Stimulated activated memory B cell treated with anti-CD40 and anti-IgM and Interleukin-4, amounts not matched to agents 10 μg/mL and 1 μg/mL and 100 μg/mL, for 72 hours (primary cell): Measurements from ENCODE around the gene MYZAP.

Experiments
- ATAC-seq: fragments of 150-1000 bp; cut with Tn5 transposase; 2 replicates; pipeline ENCODE4 v1.10.0; 2021
- H3K27ac Mint-ChIP-seq: one replicate; pipeline ENCODE4 v1.8.0; 2022; ENCODE audit warnings: mild to moderate bottlenecking, mixed read lengths
- H3K27me3 Mint-ChIP-seq: one replicate; pipeline ENCODE4 v1.8.0; 2022; ENCODE audit warnings: mixed read lengths
- H3K36me3 Mint-ChIP-seq: one replicate; pipeline ENCODE4 v1.8.0; 2022; ENCODE audit warnings: mixed read lengths
- H3K4me1 Mint-ChIP-seq: one replicate; pipeline ENCODE4 v1.8.0; 2022; ENCODE audit warnings: mixed read lengths
- H3K4me3 Mint-ChIP-seq: one replicate; pipeline ENCODE4 v1.8.0; 2022; ENCODE audit warnings: mild to moderate bottlenecking, moderate library complexity, mixed read lengths
- H3K9me3 Mint-ChIP-seq: one replicate; pipeline ENCODE4 v1.8.0; 2022; ENCODE audit warnings: mixed read lengths

Gene MYZAP

DNA sequence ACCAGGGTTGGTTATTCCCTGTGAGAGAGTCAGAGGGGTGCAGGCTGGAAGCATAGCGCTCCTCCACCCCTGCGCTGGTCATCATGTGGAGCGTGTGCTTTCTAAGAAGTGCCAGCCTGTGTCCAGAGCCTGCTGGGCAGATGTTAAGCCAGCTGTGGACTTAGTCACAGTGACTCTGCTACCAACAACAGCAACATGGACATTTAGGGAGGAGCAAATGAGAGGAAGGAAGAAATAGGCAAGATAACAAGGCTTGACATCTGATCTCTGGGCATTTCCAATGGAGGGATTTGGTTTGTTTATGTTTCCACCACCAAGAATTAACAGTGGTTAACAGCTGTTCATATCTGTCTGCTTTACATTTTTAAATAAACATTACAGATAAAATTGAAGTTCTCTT lies 36.4 kb upstream of the MYZAP start:
- H3K27ac Mint-ChIP-seq = no peak overlapping the region
- H3K4me3 Mint-ChIP-seq = no peak overlapping the region
- peaks cover 26% of the 10 kb centered on the region for H3K27me3 Mint-ChIP-seq
- no peak for ATAC-seq
- no peaks in the 10 kb centered on the region for H3K9me3 Mint-ChIP-seq
- H3K36me3 Mint-ChIP-seq = no peaks in the 10 kb centered on the region
- peaks cover 4% of the 10 kb centered on the region for H3K4me1 Mint-ChIP-seq

- Mint-ChIP-seq H3K36me3 (no peaks in the 10 kb centered on the region), H3K27ac (no peak overlapping the region), H3K27me3 (peaks cover 26% of the 10 kb centered on the region), H3K9me3 (no peaks in the 10 kb centered on the region), H3K4me3 (no peak overlapping the region), H3K4me1 (peaks cover 12% of the 10 kb centered on the region)
- ATAC-seq = no peak
Measured at GRCh38 chr15:57556040-57556439, 35.7 kb upstream of the MYZAP start.

DNA sequence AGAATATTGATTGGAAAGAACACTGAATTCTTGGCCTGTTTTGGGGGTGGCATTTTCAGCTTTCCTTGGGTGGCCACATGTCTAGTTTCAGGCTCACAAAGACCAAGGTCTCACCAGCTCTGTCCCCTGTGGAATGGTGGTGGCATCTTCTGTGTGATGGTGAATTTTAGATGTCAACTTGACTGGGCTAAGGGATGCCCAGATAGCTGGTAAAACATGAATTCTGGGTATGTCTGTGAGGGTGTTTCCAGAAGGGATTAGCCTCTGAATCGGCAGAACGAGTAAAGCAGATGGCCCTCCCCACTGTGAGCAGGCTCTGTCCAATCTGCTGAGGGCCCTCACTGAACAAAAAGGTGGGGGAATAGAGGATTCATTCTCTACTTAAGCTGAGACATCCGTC lies 34.4 kb upstream of the MYZAP start:
- peaks cover 23% of the 10 kb centered on the region for H3K4me1 Mint-ChIP-seq
- no peak for ATAC-seq
- H3K4me3 Mint-ChIP-seq = no peak overlapping the region
- no peak overlapping the region for H3K27ac Mint-ChIP-seq
- H3K36me3 Mint-ChIP-seq = no peaks in the 10 kb centered on the region
- no peaks in the 10 kb centered on the region for H3K9me3 Mint-ChIP-seq
- peaks cover 26% of the 10 kb centered on the region for H3K27me3 Mint-ChIP-seq

GRCh38 chr15:57557810-57558209 lies 33.9 kb upstream of the MYZAP start:
- Mint-ChIP-seq H3K4me3 (no peak overlapping the region), H3K9me3 (no peaks in the 10 kb centered on the region), H3K27me3 (peaks cover 26% of the 10 kb centered on the region), H3K36me3 (no peaks in the 10 kb centered on the region), H3K27ac (no peak overlapping the region), H3K4me1 (peaks cover 29% of the 10 kb centered on the region)
- no peak for ATAC-seq

DNA sequence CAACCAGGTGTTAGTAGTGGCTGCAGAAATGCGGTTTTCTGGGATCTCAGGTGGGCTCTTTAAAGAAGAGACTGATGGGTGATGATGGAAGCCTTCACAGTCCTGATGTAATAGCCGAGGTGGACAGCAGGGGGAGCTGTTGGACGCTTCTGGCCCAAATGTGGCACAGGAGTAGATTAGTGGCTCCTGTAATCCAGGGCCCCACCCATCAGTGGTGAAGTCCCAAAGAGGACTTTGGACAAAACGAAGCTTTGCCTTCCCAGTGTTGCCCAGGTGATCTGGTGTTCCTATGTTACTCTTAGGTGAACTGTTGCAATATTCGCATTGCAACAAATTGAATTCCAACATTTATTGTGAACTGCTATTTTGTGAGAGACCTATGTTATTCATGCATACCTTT lies 31.8 kb upstream of the MYZAP start:
- peaks cover 26% of the 10 kb centered on the region for H3K27me3 Mint-ChIP-seq
- H3K27ac Mint-ChIP-seq = peak overlapping the region; percentile 90
- ATAC-seq = no peak

GRCh38 chr15:57561041-57561711 lies 30.5 kb upstream of the MYZAP start:
- Mint-ChIP-seq H3K9me3 (no peaks in the 10 kb centered on the region), H3K4me3 (peak overlapping the region; percentile 27), H3K36me3 (no peaks in the 10 kb centered on the region), H3K27ac (peak overlapping the region; percentile 90), H3K27me3 (peaks cover 24% of the 10 kb centered on the region), H3K4me1 (peaks cover 48% of the 10 kb centered on the region)
- peak; percentile 89 for ATAC-seq

More for the DNA sequence above, 31.8 kb upstream of the MYZAP start:
- Mint-ChIP-seq H3K36me3 (no peaks in the 10 kb centered on the region), H3K9me3 (no peaks in the 10 kb centered on the region), H3K4me1 (peaks cover 38% of the 10 kb centered on the region), H3K4me3 (no peak overlapping the region)

GRCh38 chr15:57562196-57562769 lies 29.4 kb upstream of the MYZAP start:
- ATAC-seq = no peak
- no peaks in the 10 kb centered on the region for H3K36me3 Mint-ChIP-seq
- peaks cover 16% of the 10 kb centered on the region for H3K27me3 Mint-ChIP-seq
- H3K9me3 Mint-ChIP-seq = no peaks in the 10 kb centered on the region
- H3K4me3 Mint-ChIP-seq = no peak overlapping the region
- peak overlapping the region; percentile 90 for H3K27ac Mint-ChIP-seq
- H3K4me1 Mint-ChIP-seq = peaks cover 48% of the 10 kb centered on the region

DNA sequence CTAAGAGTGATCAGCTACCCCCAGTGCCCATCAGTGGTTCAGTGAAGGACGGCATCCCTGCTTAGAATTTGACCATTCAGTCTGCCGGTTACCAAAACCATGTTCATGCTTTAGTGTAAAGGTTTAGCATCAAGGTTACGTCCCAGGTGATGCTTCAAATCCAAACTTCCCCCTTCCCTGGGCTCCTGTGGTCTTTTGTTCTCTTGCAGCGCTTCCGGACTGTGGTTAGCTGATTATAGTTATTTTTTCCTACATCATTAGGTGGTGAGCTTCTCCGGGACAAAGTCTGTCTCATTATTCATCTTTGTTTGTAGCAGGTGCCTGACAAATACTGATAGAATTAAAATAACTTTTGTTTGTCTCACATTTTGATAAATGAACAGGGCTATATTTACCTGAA lies 28.3 kb upstream of the MYZAP start:
- H3K36me3 Mint-ChIP-seq = no peaks in the 10 kb centered on the region
- H3K4me1 Mint-ChIP-seq = peaks cover 54% of the 10 kb centered on the region
- no peak for ATAC-seq
- H3K27ac Mint-ChIP-seq = peak overlapping the region; percentile 90
- H3K9me3 Mint-ChIP-seq = no peaks in the 10 kb centered on the region
- H3K4me3 Mint-ChIP-seq = no peak overlapping the region
- H3K27me3 Mint-ChIP-seq = peaks cover 16% of the 10 kb centered on the region

GRCh38 chr15:57565311-57565710 lies 26.4 kb upstream of the MYZAP start:
- H3K27ac Mint-ChIP-seq = peak overlapping the region; percentile 46
- no peaks in the 10 kb centered on the region for H3K9me3 Mint-ChIP-seq
- peaks cover 8% of the 10 kb centered on the region for H3K27me3 Mint-ChIP-seq
- H3K4me1 Mint-ChIP-seq = peaks cover 50% of the 10 kb centered on the region
- ATAC-seq = peak; percentile 48
- H3K4me3 Mint-ChIP-seq = peak overlapping the region; percentile 42
- no peaks in the 10 kb centered on the region for H3K36me3 Mint-ChIP-seq

- no peaks in the 10 kb centered on the region for H3K36me3 Mint-ChIP-seq
- peaks cover 8% of the 10 kb centered on the region for H3K27me3 Mint-ChIP-seq
- peaks cover 41% of the 10 kb centered on the region for H3K4me1 Mint-ChIP-seq
- H3K27ac Mint-ChIP-seq = no peak overlapping the region
- H3K4me3 Mint-ChIP-seq = no peak overlapping the region
- H3K9me3 Mint-ChIP-seq = no peaks in the 10 kb centered on the region
- ATAC-seq = no peak
Measured at GRCh38 chr15:57566834-57567233, 24.9 kb upstream of the MYZAP start.

GRCh38 chr15:57567891-57568290 lies 23.8 kb upstream of the MYZAP start:
- Mint-ChIP-seq H3K4me3 (no peak overlapping the region), H3K36me3 (no peaks in the 10 kb centered on the region), H3K27me3 (peaks cover 8% of the 10 kb centered on the region), H3K27ac (no peak overlapping the region), H3K4me1 (peaks cover 32% of the 10 kb centered on the region), H3K9me3 (no peaks in the 10 kb centered on the region)
- no peak for ATAC-seq

- no peak for ATAC-seq
Measured at GRCh38 chr15:57568299-57568698, 23.4 kb upstream of the MYZAP start.

DNA sequence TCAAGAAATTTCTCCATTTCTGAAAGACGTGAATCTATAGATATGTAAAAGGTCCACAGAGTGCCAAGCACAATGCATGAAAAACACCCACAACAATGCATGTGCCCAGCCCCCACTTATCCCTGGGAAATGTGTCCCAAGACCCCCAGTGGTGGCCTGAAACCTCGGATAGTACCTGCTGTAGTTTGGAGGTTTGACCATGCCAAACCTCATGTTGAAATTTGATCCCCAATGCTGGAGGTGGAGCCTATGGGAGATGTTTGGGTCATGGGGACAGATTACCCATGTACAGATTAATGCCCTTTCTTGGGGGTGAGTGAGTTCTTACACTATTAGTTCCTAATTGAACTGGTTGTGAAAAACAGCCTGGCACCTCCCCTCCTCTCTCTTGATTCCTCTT lies 21.4 kb upstream of the MYZAP start:
- Mint-ChIP-seq H3K4me3 (no peak overlapping the region), H3K27ac (no peak overlapping the region), H3K27me3 (peaks cover 8% of the 10 kb centered on the region), H3K4me1 (peaks cover 20% of the 10 kb centered on the region), H3K36me3 (no peaks in the 10 kb centered on the region), H3K9me3 (no peaks in the 10 kb centered on the region)
- no peak for ATAC-seq

More at GRCh38 chr15:57568299-57568698, 23.4 kb upstream of the MYZAP start:
- no peaks in the 10 kb centered on the region for H3K36me3 Mint-ChIP-seq
- no peak overlapping the region for H3K27ac Mint-ChIP-seq
- H3K27me3 Mint-ChIP-seq = peaks cover 8% of the 10 kb centered on the region
- no peaks in the 10 kb centered on the region for H3K9me3 Mint-ChIP-seq
- H3K4me1 Mint-ChIP-seq = peaks cover 27% of the 10 kb centered on the region
- no peak overlapping the region for H3K4me3 Mint-ChIP-seq

DNA sequence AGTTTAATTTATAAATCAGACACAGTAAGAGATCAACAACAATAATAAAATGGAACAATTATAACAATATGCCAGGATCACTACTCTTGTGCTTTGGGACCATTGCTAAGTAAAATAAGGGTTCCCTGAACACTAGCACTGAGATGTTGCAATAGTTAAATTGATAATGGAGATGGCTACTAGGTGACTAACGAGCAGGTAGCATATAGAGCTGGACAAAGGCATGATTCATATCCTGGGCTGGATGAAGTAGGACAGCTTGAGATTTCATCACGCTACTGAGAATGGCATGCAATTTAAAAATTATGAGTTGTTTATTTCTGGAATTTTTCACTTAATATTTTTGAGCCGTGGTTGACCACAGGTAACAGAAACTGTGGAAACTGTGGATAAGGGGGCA lies 20.7 kb upstream of the MYZAP start:
- Mint-ChIP-seq H3K27me3 (peaks cover 1% of the 10 kb centered on the region), H3K36me3 (no peaks in the 10 kb centered on the region), H3K4me1 (peaks cover 13% of the 10 kb centered on the region), H3K4me3 (no peak overlapping the region), H3K9me3 (no peaks in the 10 kb centered on the region), H3K27ac (no peak overlapping the region)
- ATAC-seq = no peak

DNA sequence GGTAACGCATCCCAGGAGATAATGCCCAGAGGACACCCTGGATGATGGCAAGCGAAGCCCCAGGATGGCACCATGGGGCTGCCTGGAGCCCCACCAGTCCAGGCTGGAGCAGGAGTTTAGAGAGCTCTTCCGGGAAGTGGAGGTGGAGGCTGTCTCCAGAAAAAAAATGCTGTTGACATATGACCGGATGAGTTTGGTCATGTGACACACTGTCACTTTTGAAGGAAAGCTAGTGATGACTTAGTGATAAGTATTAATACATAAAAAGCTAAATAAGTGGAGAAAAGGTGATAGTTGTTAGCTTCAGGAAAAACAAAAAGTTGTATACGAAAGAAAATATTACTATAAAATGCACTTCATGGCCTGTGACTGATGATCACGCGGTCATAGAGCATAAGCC lies 20.0 kb upstream of the MYZAP start:
- no peaks in the 10 kb centered on the region for H3K27me3 Mint-ChIP-seq
- peaks cover 13% of the 10 kb centered on the region for H3K4me1 Mint-ChIP-seq
- ATAC-seq = no peak
- no peaks in the 10 kb centered on the region for H3K9me3 Mint-ChIP-seq
- H3K27ac Mint-ChIP-seq = no peak overlapping the region
- H3K36me3 Mint-ChIP-seq = no peaks in the 10 kb centered on the region
- H3K4me3 Mint-ChIP-seq = no peak overlapping the region

DNA sequence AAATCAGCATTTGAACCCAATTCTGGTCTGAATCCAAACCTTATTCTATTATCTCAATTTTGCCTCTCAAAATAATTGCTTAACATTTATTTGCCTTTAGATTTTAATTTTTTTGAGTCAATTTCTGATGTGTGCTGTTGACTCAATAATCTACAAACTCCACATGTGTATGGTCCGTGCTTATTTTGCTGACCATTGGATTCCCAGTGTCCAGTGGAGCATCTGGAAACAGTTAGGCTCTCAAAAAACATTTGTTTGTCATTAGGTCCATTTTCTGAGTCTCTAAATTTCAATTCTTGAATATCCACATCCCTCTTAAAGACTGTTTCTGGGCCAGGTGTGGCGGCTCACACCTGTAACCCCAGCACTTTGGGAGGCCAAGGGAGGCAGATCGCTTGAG lies 19.2 kb upstream of the MYZAP start:
- Mint-ChIP-seq H3K9me3 (no peaks in the 10 kb centered on the region), H3K27me3 (no peaks in the 10 kb centered on the region), H3K4me3 (no peak overlapping the region), H3K4me1 (peaks cover 13% of the 10 kb centered on the region), H3K27ac (no peak overlapping the region), H3K36me3 (no peaks in the 10 kb centered on the region)
- no peak for ATAC-seq
